GM23248 (cell line): Measurements from ENCODE around the gene LTBP3. TPM values are rescaled to one million over a fixed set of nuclear protein-coding genes. Genes with fewer than 3 reads are reported as not detected.
"Not testable (repeated sequence)": the region's sequence is repeated elsewhere in the genome, so short reads cannot be mapped to it uniquely, and the experiment has no call there.

ENCODE experiments used
- DNase-seq: peaks from one replicate; pipeline ENCODE4 v3.0.0-alpha.2; 2015
- H2AFZ ChIP-seq: fragments of 200-600 bp; sonication (generic); 2 replicates; pipeline ENCODE4 v1.6.1; 2016; ENCODE audit warnings: antibody characterized with exemption
- H3F3A ChIP-seq: fragments of 200-600 bp; sonication (generic); 2 replicates; pipeline ENCODE4 v1.6.1; 2016; ENCODE audit warnings: mild to moderate bottlenecking, antibody characterized with exemption, mixed run types; ENCODE audit not compliant: insufficient read depth
- H3K27ac ChIP-seq: fragments of 200-600 bp; sonication (generic); 2 replicates; pipeline ENCODE4 v1.5.1; 2016; ENCODE audit warnings: mild to moderate bottlenecking
- H3K27me3 ChIP-seq: fragments of 200-600 bp; sonication (generic); replicated peaks from 2 replicates; pipeline ENCODE4 v1.6.1; 2016; ENCODE audit warnings: mild to moderate bottlenecking; ENCODE audit not compliant: insufficient read depth
- H3K36me3 ChIP-seq: fragments of 200-600 bp; sonication (generic); 2 replicates; pipeline ENCODE4 v1.6.1; 2016; ENCODE audit warnings: low read depth, mild to moderate bottlenecking
- H3K4me1 ChIP-seq: fragments of 200-600 bp; sonication (generic); 2 replicates; pipeline ENCODE4 v1.6.1; 2016; ENCODE audit warnings: mild to moderate bottlenecking; ENCODE audit not compliant: insufficient read depth
- H3K4me2 ChIP-seq: fragments of 200-600 bp; sonication (generic); one replicate; pipeline ENCODE4 v1.6.1; 2016; ENCODE audit warnings: mild to moderate bottlenecking; ENCODE audit not compliant: unreplicated experiment
- H3K4me3 ChIP-seq: fragments of 200-600 bp; sonication (generic); 2 replicates; pipeline ENCODE4 v1.5.1; 2016; ENCODE audit warnings: mild to moderate bottlenecking
- H3K79me2 ChIP-seq: fragments of 200-600 bp; sonication (generic); 2 replicates; pipeline ENCODE4 v1.6.1; 2016; ENCODE audit warnings: mild to moderate bottlenecking; ENCODE audit not compliant: insufficient read depth
- H3K9ac ChIP-seq: fragments of 200-600 bp; sonication (generic); 2 replicates; pipeline ENCODE4 v1.6.1; 2016; ENCODE audit warnings: mild to moderate bottlenecking
- H3K9me2 ChIP-seq: fragments of 200-600 bp; sonication (generic); 2 replicates; pipeline ENCODE4 v1.6.1; 2016; ENCODE audit warnings: mixed run types, mild to moderate bottlenecking, moderate library complexity; ENCODE audit not compliant: insufficient read depth
- H3K9me3 ChIP-seq: fragments of 200-600 bp; sonication (generic); one replicate; pipeline ENCODE4 v1.6.1; 2017; ENCODE audit warnings: low read depth
- H4K20me1 ChIP-seq: fragments of 200-600 bp; sonication (generic); 2 replicates; pipeline ENCODE4 v1.6.0; 2016; ENCODE audit not compliant: insufficient read depth
- EZH2 ChIP-seq: fragments of 200-600 bp; sonication (generic); IDR thresholded peaks from 2 replicates; pipeline ENCODE4 v1.6.1; 2018; ENCODE audit warnings: antibody characterized with exemption, mild to moderate bottlenecking; ENCODE audit not compliant: insufficient read depth, poor library complexity, severe bottlenecking
- EZH2phosphoT487 ChIP-seq: fragments of 200-600 bp; sonication (generic); IDR thresholded peaks from 2 replicates; pipeline ENCODE4 v1.6.1; 2018; ENCODE audit warnings: antibody characterized with exemption, moderate library complexity, mild to moderate bottlenecking, low read depth; ENCODE audit not compliant: insufficient read depth
- whole genome bisulfite sequencing, 2 experiments: methylation state at CpG; one replicate each; pipeline ENCODE4 v1.1.6; 2015 to 2017; ENCODE audit warnings: low lambda C conversion rate in 2 of 2, low coverage in 1 of 2; ENCODE audit errors: missing lambda C conversion rate in 2 of 2; 5-methylcytosine and 5-hydroxymethylcytosine counted together
- in situ Hi-C: fragments of 300-500 bp; cut with MboI; formaldehyde crosslinking; loops from 2 replicates; pipeline ENCODE4 v1.15.0; 2020
- polyA plus RNA-seq: library from polyadenylated mRNA; unstranded; fragments of >200 nt; fragmentation: Nextera tagmentation; extraction: Ambion mirVana; gene quantifications from 2 replicates; pipeline ENCODE4 v1.2.1, GENCODE V29; 2016
- total RNA-seq: library from RNA; depleted of rRNA; stranded (reverse); fragments of >200 nt; shearing (Covaris generic); gene quantifications from 2 replicates; pipeline ENCODE4 v1.2.3, GENCODE V29; 2014

LTBP3 gene
- total and polyA plus RNA-seq, 2 experiments from 2014 or later: 39.6 to 112 TPM

DNA sequence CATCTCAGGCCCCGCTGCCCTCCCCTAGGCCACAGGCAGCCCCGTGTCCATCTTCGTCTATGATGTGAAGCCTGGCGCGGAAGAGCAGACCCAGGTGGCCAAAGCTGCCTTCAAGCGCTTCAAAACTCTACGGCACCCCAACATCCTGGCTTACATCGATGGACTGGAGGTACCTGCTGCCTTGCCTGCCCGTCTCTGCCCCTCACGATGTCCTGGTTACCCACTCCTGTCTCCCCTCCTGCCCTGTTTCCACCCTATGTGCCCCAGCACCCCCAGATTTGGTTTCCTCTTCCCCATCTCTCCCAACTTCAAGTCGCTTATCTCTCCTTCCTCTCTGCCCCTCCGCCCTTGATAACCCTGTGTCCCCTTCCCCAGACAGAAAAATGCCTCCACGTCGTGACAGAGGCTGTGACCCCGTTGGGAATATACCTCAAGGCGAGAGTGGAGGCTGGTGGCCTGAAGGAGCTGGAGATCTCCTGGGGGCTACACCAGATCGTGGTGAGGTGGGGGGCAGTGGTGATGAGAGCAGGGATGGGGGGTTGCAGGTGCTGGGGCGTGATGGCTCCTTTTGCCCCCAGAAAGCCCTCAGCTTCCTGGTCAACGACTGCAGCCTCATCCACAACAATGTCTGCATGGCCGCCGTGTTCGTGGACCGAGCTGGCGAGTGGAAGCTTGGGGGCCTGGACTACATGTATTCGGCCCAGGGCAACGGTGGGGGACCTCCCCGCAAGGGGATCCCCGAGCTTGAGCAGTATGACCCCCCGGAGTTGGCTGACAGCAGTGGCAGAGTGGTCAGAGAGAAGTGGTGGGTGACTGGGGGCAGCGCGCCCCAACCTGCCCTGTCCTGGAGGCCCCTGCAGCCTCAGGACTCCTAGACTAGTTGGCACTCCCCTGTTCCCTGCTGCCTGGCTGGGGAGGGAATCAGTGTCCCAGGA is 32.3 kb downstream of the LTBP3 start:
- peaks cover 24% of the 10 kb centered on the region for H3K36me3 ChIP-seq
- 25 to 31% methylated on average over 28 to 31 of the region's 31 CpGs for WGBS, 2 experiments

DNA sequence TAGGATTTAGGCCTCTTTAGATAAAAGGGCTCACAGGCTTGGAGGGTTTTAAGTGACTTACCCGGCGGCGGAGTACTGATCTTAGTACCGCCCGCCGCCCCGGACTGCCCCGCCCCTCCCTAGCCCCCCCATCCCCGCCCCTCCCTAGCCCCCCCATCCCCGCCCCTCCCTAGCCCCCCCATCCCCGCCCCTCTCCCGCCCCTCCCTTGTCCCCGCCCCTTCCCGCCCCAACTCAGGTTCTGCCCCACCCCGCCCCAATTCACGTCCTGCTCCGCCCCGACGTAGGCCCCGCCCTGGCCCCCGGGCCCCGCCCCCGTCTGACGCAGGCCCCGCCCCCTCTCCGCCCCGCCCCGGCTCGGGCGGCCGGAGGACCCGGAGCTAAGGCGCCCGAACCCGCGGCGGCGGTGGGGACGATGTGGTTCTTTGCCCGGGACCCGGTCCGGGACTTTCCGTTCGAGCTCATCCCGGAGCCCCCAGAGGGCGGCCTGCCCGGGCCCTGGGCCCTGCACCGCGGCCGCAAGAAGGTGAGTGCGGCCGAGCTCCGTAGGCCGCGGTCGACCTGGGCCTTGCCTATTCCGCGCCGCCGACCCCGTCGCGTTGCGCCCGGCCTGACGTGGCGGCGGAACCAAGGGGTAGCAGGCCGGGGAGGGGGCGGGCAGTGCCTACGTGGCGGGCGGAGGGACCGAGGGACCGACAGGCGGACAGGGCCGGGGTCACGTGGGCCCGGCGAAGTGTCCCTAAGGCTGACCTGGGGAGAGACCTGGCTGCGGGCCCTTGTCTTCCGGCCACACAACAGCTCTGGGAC is 33.2 kb downstream of the LTBP3 start, which contains the start of gene SCYL1:
Gene SCYL1, plus strand, starts transcription at position 343 of the 805 bp plus-strand sequence. Its CDS starts 71 bp downstream, at position 414.
- H3K4me2 ChIP-seq: peak within 1 kb of the TSS; percentile 100
- no peaks in the 10 kb centered on the region for H3K9me2 ChIP-seq
- H3K27ac ChIP-seq: peak within 1 kb of the TSS; percentile 86
- H4K20me1 ChIP-seq: no peaks in the 10 kb centered on the region
- in situ Hi-C loops: no loop called here
- DNase-seq: peak; percentile 92
- no peaks in the 10 kb centered on the region for H3K9me3 ChIP-seq
- H3F3A ChIP-seq: peaks cover 4% of the 10 kb centered on the region; the same call in 1 of the 2 replicates
- H3K79me2 ChIP-seq: peaks cover 50% of the 10 kb centered on the region
- WGBS, 2 experiments: 4% methylated on average over 40 to 52 of the region's 82 CpGs
- TF ChIP-seq EZH2phosphoT487: no peak
- peak within 1 kb of the TSS; percentile 96 for H2AFZ ChIP-seq
- peaks cover 18% of the 10 kb centered on the region for H3K4me1 ChIP-seq
- peak within 1 kb of the TSS; percentile 99 for H3K9ac ChIP-seq
- H3K4me3 ChIP-seq: peak within 1 kb of the TSS; percentile 92
- no peaks in the 10 kb centered on the region for H3K27me3 ChIP-seq
- peaks cover 24% of the 10 kb centered on the region for H3K36me3 ChIP-seq

More for the DNA sequence above, 32.3 kb downstream of the LTBP3 start:
- H2AFZ ChIP-seq: no peak overlapping the region
- H3K9me3 ChIP-seq: no peaks in the 10 kb centered on the region
- peak overlapping the region; percentile 99 for H3K9ac ChIP-seq
- in situ Hi-C loops: no loop called here
- peak overlapping the region; percentile 86 for H3K27ac ChIP-seq
- H3K4me1 ChIP-seq: peaks cover 18% of the 10 kb centered on the region
- no peaks in the 10 kb centered on the region for H3K27me3 ChIP-seq
- peak overlapping the region; percentile 100 for H3K4me2 ChIP-seq
- peak overlapping the region; percentile 92 for H3K4me3 ChIP-seq
- H3K9me2 ChIP-seq: no peaks in the 10 kb centered on the region
- TF ChIP-seq EZH2phosphoT487 (no peak), EZH2 (no peak)
- DNase-seq: no peak
- H3F3A ChIP-seq: peaks cover 4% of the 10 kb centered on the region; the same call in 1 of the 2 replicates
- peaks cover 56% of the 10 kb centered on the region for H3K79me2 ChIP-seq
- H4K20me1 ChIP-seq: no peaks in the 10 kb centered on the region

DNA sequence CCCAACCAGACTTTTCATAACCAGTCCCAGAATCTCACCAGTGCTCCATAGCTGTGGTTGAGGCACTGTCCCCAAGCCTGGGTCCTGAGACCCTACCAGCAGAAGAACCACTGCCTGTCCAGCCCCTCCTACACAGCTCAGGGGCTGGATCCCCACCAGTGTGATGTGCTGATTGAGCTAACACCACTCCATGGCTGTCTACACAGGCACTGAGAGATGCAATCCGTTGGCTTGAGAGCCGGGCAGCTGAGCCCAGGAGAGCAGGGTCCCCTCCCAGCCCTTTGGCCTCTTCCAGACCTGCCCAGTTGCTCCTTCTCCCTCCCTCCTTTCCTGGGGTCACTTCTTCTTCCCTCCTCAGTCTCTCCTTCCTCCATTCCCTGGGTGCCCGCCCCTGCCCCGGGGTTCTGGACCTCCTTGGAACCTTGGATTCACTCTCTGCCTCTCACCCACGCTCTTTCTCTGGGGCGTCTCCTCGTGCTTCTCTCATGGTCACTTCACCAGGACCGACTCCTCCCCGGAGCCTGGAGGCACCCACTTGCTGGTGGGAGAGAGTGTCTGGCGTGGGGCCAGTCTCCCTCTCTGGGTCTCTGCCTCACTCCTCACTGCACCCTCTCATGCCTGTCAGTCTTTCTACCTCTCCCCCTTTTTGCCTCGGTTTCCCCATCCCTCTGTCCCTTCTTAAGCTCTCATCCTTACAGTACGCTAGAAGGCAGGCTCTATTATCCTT is 34.0 kb downstream of the LTBP3 start:
- peak overlapping the region; percentile 70 for H3K9ac ChIP-seq
- H3K36me3 ChIP-seq: peaks cover 16% of the 10 kb centered on the region
- TF ChIP-seq EZH2 (no peak), EZH2phosphoT487 (no peak)
- H3K9me2 ChIP-seq: no peaks in the 10 kb centered on the region
- DNase-seq: peak; percentile 71
- WGBS, 2 experiments: 6 to 12% methylated on average over 12 of the region's 12 CpGs
- peak overlapping the region; percentile 65 for H3K27ac ChIP-seq
- peak overlapping the region; percentile 96 for H2AFZ ChIP-seq
- no peaks in the 10 kb centered on the region for H3K9me3 ChIP-seq
- peak overlapping the region; percentile 73 for H3K4me2 ChIP-seq
- peaks cover 18% of the 10 kb centered on the region for H3K4me1 ChIP-seq
- peaks cover 43% of the 10 kb centered on the region for H3K79me2 ChIP-seq
- H3F3A ChIP-seq: 0 out of 2 replicates have a peak, but pooled peaks cover 4% of the 10 kb centered on the region
- in situ Hi-C loops: no loop called here
- H3K4me3 ChIP-seq: peak overlapping the region; percentile 68
- H4K20me1 ChIP-seq: no peaks in the 10 kb centered on the region
- no peaks in the 10 kb centered on the region for H3K27me3 ChIP-seq

DNA sequence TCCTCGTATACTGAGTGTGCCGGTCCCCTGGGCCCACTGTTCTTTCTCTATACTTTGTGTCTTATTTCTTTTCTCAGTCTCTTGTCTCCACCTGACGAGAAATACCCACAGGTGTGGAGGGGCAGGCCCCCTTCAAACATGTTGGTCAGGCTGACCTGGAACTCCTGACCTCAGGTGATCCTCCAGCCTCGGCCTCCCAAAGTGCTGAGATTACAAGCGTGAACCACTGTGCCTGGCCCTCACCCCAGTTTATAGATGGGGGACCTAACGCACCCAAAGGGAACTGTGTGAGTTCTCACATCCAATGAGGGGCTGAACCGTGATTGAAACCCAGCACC is 34.6 kb downstream of the LTBP3 start:
- H3K9me2 ChIP-seq, DNase-seq, H3K9ac ChIP-seq, H3K9me3 ChIP-seq, H2AFZ ChIP-seq, H3F3A ChIP-seq, H3K27ac ChIP-seq, H3K27me3 ChIP-seq, in situ Hi-C loops, H3K4me2 ChIP-seq, H4K20me1 ChIP-seq, H3K4me3 ChIP-seq: not testable (repeated sequence)
- 97 to 98% methylated on average over 7 of the region's 7 CpGs for WGBS, 2 experiments
- H3K36me3 ChIP-seq: peaks cover 15% of the 10 kb centered on the region
- peaks cover 37% of the 10 kb centered on the region for H3K79me2 ChIP-seq
- peaks cover 18% of the 10 kb centered on the region for H3K4me1 ChIP-seq

DNA sequence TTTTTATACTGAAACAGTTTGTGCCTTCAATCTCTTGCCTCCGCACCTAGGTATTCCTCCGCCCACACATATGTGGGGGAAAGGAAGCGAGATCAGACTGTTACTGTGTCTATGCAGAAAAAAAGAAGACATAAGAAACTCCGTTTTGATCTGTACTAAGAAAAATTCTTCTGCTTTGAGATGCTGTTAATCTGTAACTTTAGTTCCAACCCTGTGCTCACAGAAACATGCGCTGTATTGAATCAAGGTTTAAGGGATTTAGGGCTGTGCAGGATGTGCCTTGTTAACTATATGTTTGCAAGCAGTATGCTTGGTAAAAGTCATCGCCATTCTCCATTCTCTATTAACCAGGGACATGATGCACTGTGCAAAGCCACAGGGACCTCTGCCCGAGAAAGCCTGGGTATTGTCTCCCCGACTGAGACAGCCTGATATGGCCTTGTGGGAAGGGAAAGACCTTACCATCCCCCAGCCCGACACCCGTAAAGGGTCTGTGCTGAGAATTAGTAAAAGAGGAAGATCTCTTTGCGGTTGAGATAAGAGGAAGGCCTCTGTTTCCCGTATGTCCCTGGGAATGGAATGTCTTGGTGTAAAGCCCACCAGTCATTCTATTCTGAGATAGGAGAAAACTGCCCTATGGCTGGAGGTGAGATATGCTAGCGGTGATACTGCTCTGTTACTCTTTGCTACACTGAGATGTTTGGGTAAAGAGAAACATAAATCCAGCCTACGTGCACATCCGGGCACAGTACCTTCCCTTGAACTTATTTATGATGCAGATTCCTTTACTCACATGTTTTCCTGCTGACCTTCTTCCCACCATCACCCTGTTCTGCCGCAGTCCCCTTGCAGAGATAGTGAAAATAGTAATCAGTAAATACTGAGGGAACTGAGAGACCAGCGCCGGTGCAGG is 35.2 kb downstream of the LTBP3 start:
- H3K4me2 ChIP-seq, DNase-seq, in situ Hi-C loops, H3K27ac ChIP-seq, H3K4me3 ChIP-seq, H3F3A ChIP-seq, H3K9ac ChIP-seq, H3K9me2 ChIP-seq, H4K20me1 ChIP-seq, H2AFZ ChIP-seq, H3K9me3 ChIP-seq, H3K27me3 ChIP-seq: not testable (repeated sequence)
- peaks cover 31% of the 10 kb centered on the region for H3K79me2 ChIP-seq
- 96 to 98% methylated on average over 18 of the region's 18 CpGs for WGBS, 2 experiments
- H3K4me1 ChIP-seq: peaks cover 18% of the 10 kb centered on the region
- H3K36me3 ChIP-seq: peaks cover 12% of the 10 kb centered on the region
